HUDEP-2 (cell line): ENCODE measurements around the gene NUP98.

Source experiments
- DNase-seq, 76 experiments: peaks; one replicate each; lab custom pipeline; 2025; ENCODE audit not compliant: unreplicated experiment in 76 of 76; lab: John Stamatoyannopoulos, UW

The NUP98 gene

DNA sequence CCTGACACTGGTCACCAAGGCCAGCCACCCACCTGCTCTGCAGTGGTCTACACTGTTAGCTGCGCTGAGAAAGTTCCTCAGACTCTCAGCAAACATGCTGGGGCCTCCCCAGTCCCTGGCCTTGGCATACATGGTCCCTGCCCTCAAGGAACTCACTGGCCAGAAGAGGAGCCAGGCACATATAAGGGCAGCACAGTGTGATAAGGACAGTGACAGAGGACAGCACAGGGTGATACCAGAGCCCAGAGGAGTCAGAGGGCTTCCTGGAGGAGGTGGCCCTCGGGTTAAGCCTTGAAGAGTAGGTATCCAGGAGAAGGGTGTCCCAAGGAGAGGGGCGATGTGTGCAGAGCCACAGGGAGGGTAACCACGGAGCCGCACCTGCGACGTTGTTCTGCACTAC lies 151.8 kb downstream of the NUP98 start:
- DNase-seq = no peak

DNA sequence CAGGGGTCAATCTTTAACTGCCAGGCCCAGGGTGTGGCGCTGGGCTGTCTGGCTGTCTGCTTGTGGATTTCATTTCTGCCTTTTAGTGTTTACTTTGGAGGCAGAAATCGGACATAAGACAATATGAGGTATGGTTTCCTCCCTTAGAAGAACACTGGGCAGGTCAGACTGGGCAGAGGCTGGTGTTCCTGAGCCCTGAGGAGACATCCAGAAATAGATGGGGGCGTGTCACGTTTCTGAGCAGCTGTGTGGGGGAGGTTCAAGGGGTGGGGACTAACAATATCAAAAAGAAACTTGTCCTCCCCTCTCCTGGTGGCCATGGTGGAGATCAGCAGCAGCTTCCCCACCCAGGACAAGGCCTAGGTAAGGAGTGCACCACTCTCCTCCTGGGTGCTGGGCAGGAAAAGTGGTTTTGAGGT lies 152.5 kb downstream of the NUP98 start, which contains the start of gene ART1:
Gene ART1 (plus strand): TSS at position 312 of the 419 bp plus-strand sequence. CDS start 14,086 bp downstream, outside the sequence.
- DNase-seq = peak in 53 of 76 experiments; percentile 3 to 72 (median 36)

GRCh38 chr11:3643102-3643546 lies 154.2 kb downstream of the NUP98 start:
- DNase-seq = peak in 15 of 76 experiments; percentile 1 to 31 (median 11)

GRCh38 chr11:3642071-3642951 lies 155.0 kb downstream of the NUP98 start:
- DNase-seq = peak in 62 of 76 experiments; percentile 5 to 78 (median 51)

- DNase-seq = no peak
These were observed 155.7 kb downstream of the NUP98 start, which contains the start of gene ART5 for GRCh38 chr11:3641701-3642070. ART5 (minus strand) TSS chr11:3641992; CDS start chr11:3641862, 130 bp downstream.

DNA sequence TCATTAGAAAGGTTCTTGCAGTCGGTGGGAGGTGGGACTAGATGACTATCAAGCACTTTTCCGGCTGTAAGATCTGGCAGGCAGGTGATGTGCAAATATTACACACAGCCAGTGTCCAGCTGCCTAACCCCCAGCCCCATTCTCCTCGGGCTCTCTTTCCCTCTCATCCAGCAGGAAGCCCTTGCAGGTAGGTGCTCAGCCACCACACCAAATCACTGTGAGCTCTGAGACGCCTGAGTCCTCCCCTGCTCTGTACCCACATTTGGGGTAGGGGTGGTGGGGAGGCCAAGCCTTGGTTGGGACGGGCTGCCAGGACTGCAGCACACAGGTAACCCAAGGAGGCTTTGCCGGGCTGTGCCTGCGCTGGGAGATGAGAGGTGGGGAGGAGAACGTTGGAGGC lies 156.2 kb downstream of the NUP98 start:
- no peak for DNase-seq

- no peak for DNase-seq
These were observed 157.5 kb downstream of the NUP98 start for GRCh38 chr11:3639841-3640240.

GRCh38 chr11:3638513-3638912 lies 158.8 kb downstream of the NUP98 start:
- no peak for DNase-seq

GRCh38 chr11:3637201-3637600 lies 160.2 kb downstream of the NUP98 start:
- DNase-seq = no peak

DNA sequence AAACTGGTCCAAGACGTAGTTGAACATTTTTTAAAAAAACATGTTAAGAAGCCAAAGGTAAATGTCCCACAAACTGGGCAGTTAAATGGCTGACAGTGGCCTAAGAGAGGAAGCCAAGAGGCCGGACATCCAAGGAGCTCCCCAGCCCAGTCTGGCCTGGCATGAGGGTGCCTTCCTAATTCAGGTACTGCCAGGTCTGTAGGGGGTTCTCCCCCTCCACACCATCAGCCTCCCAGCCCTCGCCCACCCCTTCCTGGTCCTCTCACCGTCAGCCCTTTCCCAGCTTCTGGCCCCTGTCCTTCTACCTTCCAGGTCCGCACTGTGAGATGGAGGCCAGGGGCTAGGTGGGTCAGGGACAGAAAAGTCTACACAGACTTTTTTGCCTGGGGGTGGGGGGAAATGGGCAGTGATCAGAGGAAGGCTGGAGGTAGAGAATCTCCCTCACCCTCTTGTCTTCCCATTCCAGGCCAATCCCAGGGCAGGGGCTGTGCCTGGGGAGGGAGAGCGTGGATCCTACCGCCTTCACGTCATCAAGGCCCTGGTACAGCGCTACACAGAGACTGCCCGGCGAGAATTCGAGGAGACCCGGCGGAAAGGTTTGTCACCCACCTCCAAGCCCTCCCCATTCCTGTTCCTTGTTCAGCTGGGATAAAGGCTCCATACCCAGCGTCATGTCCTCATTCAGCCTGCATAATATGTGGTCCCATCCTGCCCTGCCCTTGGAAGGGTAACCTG lies 161.5 kb downstream of the NUP98 start:
- no peak for DNase-seq

DNA sequence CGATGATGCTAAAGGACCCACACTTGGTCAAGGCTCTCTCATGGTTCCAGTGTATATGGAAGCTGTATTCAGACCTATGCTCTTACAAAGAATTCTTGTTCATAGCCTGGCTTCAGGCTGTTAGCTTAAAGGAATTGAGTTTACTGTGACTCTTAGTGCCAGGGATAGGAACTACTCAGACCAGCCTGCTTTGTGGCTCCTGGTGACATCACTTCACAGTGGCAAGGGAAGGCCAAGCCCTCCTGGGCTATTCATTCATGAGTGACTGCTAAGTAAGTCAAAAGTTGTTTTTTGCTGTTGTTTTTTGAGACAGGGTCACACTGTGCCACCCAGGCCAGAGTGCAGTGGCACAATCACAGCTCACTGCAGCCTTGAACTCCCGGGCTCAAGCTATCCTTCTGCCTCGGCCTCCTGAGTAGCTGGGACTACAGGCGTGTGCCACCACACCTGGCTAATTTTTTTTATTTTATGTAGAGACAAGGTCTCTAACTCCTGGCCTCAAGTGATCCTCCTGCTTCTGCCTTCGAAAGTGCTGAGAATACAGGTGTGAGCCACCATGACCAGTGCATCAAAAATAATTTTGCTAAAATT lies 165.2 kb downstream of the NUP98 start:
- DNase-seq = no peak

DNA sequence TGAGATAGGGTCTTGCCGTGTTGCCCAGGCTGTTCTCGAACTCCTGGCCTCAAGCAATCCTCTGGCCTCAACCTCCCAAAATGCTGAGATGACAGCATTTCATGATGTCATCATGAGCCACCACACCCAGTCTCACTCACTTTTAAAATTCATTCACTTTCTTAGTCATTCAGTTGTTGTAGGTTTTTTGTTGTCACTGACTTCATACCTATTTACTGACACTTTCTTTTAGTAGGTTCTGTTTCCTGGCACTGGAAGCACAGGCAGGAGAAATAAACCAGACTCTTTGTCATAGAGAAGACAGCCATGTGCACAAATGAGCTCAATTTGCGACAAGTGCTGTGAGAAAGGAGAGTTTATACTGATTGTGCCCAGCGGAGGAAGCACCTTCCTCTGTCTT lies 166.0 kb downstream of the NUP98 start:
- DNase-seq = no peak

DNA sequence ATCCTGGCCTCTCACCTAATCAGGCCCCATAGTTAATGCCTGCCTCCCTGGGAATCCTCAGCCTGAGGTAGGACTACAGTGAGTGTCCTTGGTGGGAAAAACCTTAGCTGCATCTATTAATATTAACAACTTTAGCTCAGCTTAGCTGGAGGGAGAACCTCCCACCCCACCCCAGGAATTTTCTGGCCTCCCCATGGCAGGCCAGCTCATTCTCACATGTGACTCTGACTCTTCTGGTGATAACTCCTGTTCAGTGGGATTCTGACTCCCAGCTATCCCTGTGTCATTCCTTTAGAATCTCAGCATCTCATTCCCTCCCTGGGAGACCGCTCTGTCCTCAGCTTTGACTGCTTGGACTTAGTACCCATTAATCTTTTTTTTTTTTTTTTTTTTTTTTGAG lies 170.1 kb downstream of the NUP98 start:
- DNase-seq = no peak

- no peak for DNase-seq
These were observed 170.9 kb downstream of the NUP98 start for GRCh38 chr11:3626250-3626960.
